SK-N-SH (cell line): ENCODE measurements around the gene CALML4. TPM values are rescaled to one million over a fixed set of nuclear protein-coding genes. Genes with fewer than 3 reads are reported as not detected.

Experiments used
- CTCF ChIA-PET: fragments of 300-600, 350-600 bp; formaldehyde crosslinking; extraction: SDS; loops from one replicate; lab custom pipeline; 2021; lab: Yijun Ruan, JAX
- POLR2A ChIA-PET: fragments of 350-600 bp; sonication (Branson Sonifier 250); formaldehyde crosslinking; extraction: SDS; loops from one replicate; lab custom pipeline; 2020; ENCODE audit warnings: antibody characterized with exemption, inconsistent platforms; lab: Yijun Ruan, JAX
- DNase-seq: peaks from one replicate; pipeline ENCODE4 v3.0.0; 2012
- H2AFZ ChIP-seq: fragments of 200-600 bp; sonication (generic); 2 replicates; pipeline ENCODE4 v1.8.1; 2016; ENCODE audit warnings: antibody characterized with exemption, mild to moderate bottlenecking, low read depth
- H3F3A ChIP-seq: fragments of 200-600 bp; sonication (generic); replicated peaks from 2 replicates; pipeline ENCODE3; 2016; ENCODE audit warnings: antibody characterized with exemption, mild to moderate bottlenecking; ENCODE audit not compliant: insufficient read depth
- H3K27ac ChIP-seq, 2 experiments: fragments of 200-500 bp in 1 of 2; fragments of 200-600 bp in 1 of 2; sonication (Bioruptor generic) in 1 of 2; sonication (generic), shearing (Covaris generic) in 1 of 2; 2 replicates each; pipeline versions ENCODE4 v1.5.1 to v1.6.1; 2014 to 2016; ENCODE audit warnings: low read depth in 2 of 2, inconsistent platforms in 1 of 2, low read length in 1 of 2, mild to moderate bottlenecking in 1 of 2, mixed read lengths in 1 of 2
- H3K27me3 ChIP-seq: fragments of 200-600 bp; sonication (generic), shearing (Covaris generic); 2 replicates; pipeline ENCODE4 v1.6.1; 2016; ENCODE audit warnings: mixed run types; ENCODE audit not compliant: insufficient read depth
- H3K36me3 ChIP-seq, 2 experiments: fragments of 200-500 bp in 1 of 2; fragments of 200-600 bp in 1 of 2; sonication (Bioruptor generic) in 1 of 2; sonication (generic) in 1 of 2; replicated peaks in 1 of 2; 2 replicates each; pipeline versions ENCODE3 to v1.5.1; 2014 to 2016; ENCODE audit warnings: low read length in 1 of 2, mild to moderate bottlenecking in 1 of 2; ENCODE audit not compliant: insufficient read depth in 2 of 2, control insufficient read depth in 1 of 2
- H3K4me1 ChIP-seq, 2 experiments: fragments of 200-500 bp in 1 of 2; fragments of 200-600 bp in 1 of 2; sonication (Bioruptor generic) in 1 of 2; sonication (generic), shearing (Covaris generic) in 1 of 2; 2 replicates each; pipeline versions ENCODE4 v1.5.1 to v1.6.1; 2014 to 2016; ENCODE audit warnings: low read depth in 1 of 2, low read length in 1 of 2, mixed run types in 1 of 2; ENCODE audit not compliant: insufficient read depth in 2 of 2, control insufficient read depth in 1 of 2
- H3K4me2 ChIP-seq: fragments of 200-600 bp; sonication (generic), shearing (Covaris generic); 2 replicates; pipeline ENCODE4 v1.6.1; 2017; ENCODE audit warnings: mixed run types
- H3K4me3 ChIP-seq, 2 experiments: fragments of 200-500 bp in 1 of 2; fragments of 200-600 bp in 1 of 2; sonication (Bioruptor generic) in 1 of 2; sonication (generic), shearing (Covaris generic) in 1 of 2; 2 replicates each; pipeline versions ENCODE4 v1.5.1 to v1.8.1; 2014 to 2016; ENCODE audit warnings: low read depth in 2 of 2, inconsistent platforms in 1 of 2, low read length in 1 of 2, mild to moderate bottlenecking in 1 of 2, mixed read lengths in 1 of 2, moderate library complexity in 1 of 2
- H3K79me2 ChIP-seq: fragments of 200-600 bp; sonication (generic); 2 replicates; pipeline ENCODE4 v1.8.1; 2017; ENCODE audit warnings: mild to moderate bottlenecking; ENCODE audit not compliant: insufficient read depth
- H3K9ac ChIP-seq: fragments of 200-600 bp; sonication (generic); 2 replicates; pipeline ENCODE4 v1.6.1; 2017; ENCODE audit warnings: mixed run types
- H3K9me2 ChIP-seq: fragments of 200-600 bp; sonication (generic); 2 replicates; pipeline ENCODE4 v1.6.1; 2017; ENCODE audit warnings: mixed run types
- H3K9me3 ChIP-seq: fragments of 200-600 bp; sonication (generic); 2 replicates; pipeline ENCODE4 v1.6.1; 2017; ENCODE audit warnings: mixed run types, mild to moderate bottlenecking, moderate library complexity
- H4K20me1 ChIP-seq: fragments of 200-600 bp; sonication (generic); 2 replicates; pipeline ENCODE4 v1.6.1; 2017; ENCODE audit warnings: mild to moderate bottlenecking, mixed run types; ENCODE audit not compliant: insufficient read depth
- CHD2 ChIP-seq: fragments of 150-350 bp; IDR thresholded peaks from 2 replicates; pipeline ENCODE4 v1.6.1; 2018; ENCODE audit warnings: low read length; ENCODE audit not compliant: partially characterized antibody
- CTCF ChIP-seq: fragments of 200-600 bp; sonication (generic); IDR thresholded peaks from 2 replicates; pipeline ENCODE4 v1.6.1; 2017; ENCODE audit warnings: antibody characterized with exemption, mild to moderate bottlenecking, moderate library complexity
- ELF1 ChIP-seq: IDR thresholded peaks from 2 replicates; pipeline ENCODE4 v1.4.0; 2012
- FOSL2 ChIP-seq: IDR thresholded peaks from 2 replicates; pipeline ENCODE4 v1.4.0; 2012; ENCODE audit warnings: low read depth, mild to moderate bottlenecking, moderate library complexity, borderline replicate concordance
- GABPA ChIP-seq: IDR thresholded peaks from 2 replicates; pipeline ENCODE4 v1.4.0; 2012; ENCODE audit warnings: low read depth, mild to moderate bottlenecking
- GATA2 ChIP-seq: sonication (generic); formaldehyde crosslinking; IDR thresholded peaks from 2 replicates; pipeline ENCODE4 v1.5.0; 2020; ENCODE audit warnings: mild to moderate bottlenecking, missing genetic modification reagents
- JUND ChIP-seq: IDR thresholded peaks from 2 replicates; pipeline ENCODE4 v1.4.0; 2012
- MXI1 ChIP-seq: IDR thresholded peaks from 2 replicates; pipeline ENCODE4 v1.6.1; 2012; ENCODE audit warnings: mild to moderate bottlenecking, low read depth, low read length, improper control_type of control experiment
- NFIC ChIP-seq: IDR thresholded peaks from 2 replicates; pipeline ENCODE4 v1.4.0; 2012; ENCODE audit warnings: borderline replicate concordance
- NRF1 ChIP-seq: IDR thresholded peaks from 2 replicates; pipeline ENCODE4 v1.6.1; 2012; ENCODE audit warnings: low read depth, mild to moderate bottlenecking, low read length
- RAD21 ChIP-seq: IDR thresholded peaks from 2 replicates; pipeline ENCODE4 v1.6.1; 2012; ENCODE audit warnings: mild to moderate bottlenecking, low read length
- RCOR1 ChIP-seq: fragments of 150-350 bp; IDR thresholded peaks from 2 replicates; pipeline ENCODE4 v1.6.1; 2017; ENCODE audit warnings: antibody characterized with exemption, low read length
- RFX5 ChIP-seq: IDR thresholded peaks from 2 replicates; pipeline ENCODE4 v1.6.1; 2012; ENCODE audit warnings: mild to moderate bottlenecking, improper control_type of control experiment, low read length
- RXRA ChIP-seq: IDR thresholded peaks from 2 replicates; pipeline ENCODE4 v1.4.0; 2012; ENCODE audit warnings: low read depth, mild to moderate bottlenecking, borderline replicate concordance
- SIN3A ChIP-seq: IDR thresholded peaks from 2 replicates; pipeline ENCODE4 v1.6.1; 2012; ENCODE audit warnings: low read depth, mild to moderate bottlenecking, low read length, moderate library complexity, borderline replicate concordance
- SMC3 ChIP-seq: IDR thresholded peaks from 2 replicates; pipeline ENCODE4 v1.6.1; 2012; ENCODE audit warnings: low read depth, low read length, improper control_type of control experiment
- TAF1 ChIP-seq: IDR thresholded peaks from 2 replicates; pipeline ENCODE4 v1.6.1; 2012; ENCODE audit warnings: low read depth, mild to moderate bottlenecking, low read length, moderate library complexity, borderline replicate concordance
- TEAD4 ChIP-seq: IDR thresholded peaks from 2 replicates; pipeline ENCODE4 v1.4.0; 2012; ENCODE audit warnings: mild to moderate bottlenecking, borderline replicate concordance; ENCODE audit not compliant: insufficient read depth
- USF2 ChIP-seq: fragments of 150-350 bp; IDR thresholded peaks from 2 replicates; pipeline ENCODE4 v1.6.1; 2017; ENCODE audit warnings: antibody characterized with exemption, low read length, low read depth, borderline replicate concordance
- YY1 ChIP-seq: IDR thresholded peaks from 2 replicates; pipeline ENCODE4 v1.4.0; 2012; ENCODE audit warnings: low read depth, mild to moderate bottlenecking
- WGBS: methylation state at CpG from one replicate; pipeline ENCODE4 v1.1.6; 2017; ENCODE audit warnings: low lambda C conversion rate; 5-methylcytosine and 5-hydroxymethylcytosine counted together
- polyA plus RNA-seq, 3 experiments: library from polyadenylated mRNA; depleted of rRNA; stranded (reverse); fragments of >200 nt; gene quantifications; 2 replicates each; pipeline ENCODE4 v1.2.3, GENCODE V29; 2012
- TF ChIP-seq, protein P1 (sequence below): IDR thresholded peaks from 2 replicates; pipeline ENCODE4; 2012
- TF ChIP-seq, protein P2 (sequence below): IDR thresholded peaks from 2 replicates; pipeline ENCODE4 v1.4.0; 2012; ENCODE audit warnings: low read depth

CALML4 gene
- polyA plus RNA-seq, 1 of the 3 experiments (the other 2 are of a cell fraction): 3.1 TPM

DNA sequence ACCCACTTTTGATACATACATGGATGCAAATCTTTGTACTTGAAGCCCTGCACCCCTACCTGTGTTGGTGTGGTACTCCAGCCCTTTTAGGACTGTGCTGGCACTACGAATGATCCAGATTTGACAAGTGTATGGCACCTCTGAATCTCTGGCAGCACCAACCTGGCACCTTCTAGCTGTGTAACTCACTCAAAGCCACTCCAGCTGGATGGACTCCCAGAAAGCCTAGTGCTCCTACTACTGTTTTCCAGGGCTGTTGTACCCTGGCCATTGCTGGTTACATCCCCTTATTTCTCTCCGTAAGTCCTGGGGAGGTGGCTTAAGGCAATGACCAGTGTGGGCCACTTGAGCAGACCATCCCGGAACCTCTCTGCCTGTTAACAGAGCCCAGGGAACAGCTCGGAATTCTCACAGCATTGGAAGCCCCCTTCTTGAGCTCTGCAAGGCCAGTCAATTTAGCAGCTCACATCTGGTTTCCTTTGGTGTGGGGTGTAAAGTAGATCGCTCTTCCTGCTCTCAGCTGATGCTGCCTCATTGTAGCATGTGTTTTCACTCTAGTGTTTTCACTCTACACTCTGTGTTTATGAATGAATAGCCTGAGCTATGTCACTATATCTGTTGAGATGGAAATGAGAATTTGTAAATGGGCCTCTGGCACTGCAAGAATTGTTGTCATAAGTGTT is 12.2 kb downstream of the CALML4 start:
- Histone ChIP-seq H3K4me1 (peaks cover 4 to 11% of the 10 kb centered on the region in 2 experiments; a peak in 2 of 4 replicates), H3K4me2 (no peak overlapping the region), H3K9me2 (no peaks in the 10 kb centered on the region), H3K9me3 (no peaks in the 10 kb centered on the region), H3K79me2 (no peaks in the 10 kb centered on the region; the same call in 1 of the 2 replicates), H3K27ac (no peak overlapping the region), H2AFZ (no peak overlapping the region)
- ChIA-PET POLR2A (no interaction called here), CTCF (interaction anchor here (7.6 kb wide), 1 partner anchor 18 kb away, joined by 52 read pairs; no protein-coding TSS in a partner anchor)
- DNase-seq: no peak
- no peak for TF ChIP-seq CHD2
- TF ChIP-seq RCOR1: no peak
- TF ChIP-seq NRF1: no peak
- no peak for TF ChIP-seq FOSL2
- no peak for TF ChIP-seq RFX5
- TF ChIP-seq, protein P1, sequence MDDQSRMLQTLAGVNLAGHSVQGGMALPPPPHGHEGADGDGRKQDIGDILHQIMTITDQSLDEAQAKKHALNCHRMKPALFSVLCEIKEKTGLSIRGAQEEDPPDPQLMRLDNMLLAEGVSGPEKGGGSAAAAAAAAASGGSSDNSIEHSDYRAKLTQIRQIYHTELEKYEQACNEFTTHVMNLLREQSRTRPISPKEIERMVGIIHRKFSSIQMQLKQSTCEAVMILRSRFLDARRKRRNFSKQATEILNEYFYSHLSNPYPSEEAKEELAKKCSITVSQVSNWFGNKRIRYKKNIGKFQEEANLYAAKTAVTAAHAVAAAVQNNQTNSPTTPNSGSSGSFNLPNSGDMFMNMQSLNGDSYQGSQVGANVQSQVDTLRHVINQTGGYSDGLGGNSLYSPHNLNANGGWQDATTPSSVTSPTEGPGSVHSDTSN: no peak
- no peak for TF ChIP-seq GATA2 (CRISPR knock-in tag)
- TF ChIP-seq NFIC: no peak
- no peak for TF ChIP-seq TAF1
- TF ChIP-seq RXRA: no peak
- no peak for TF ChIP-seq RAD21
- no peak for TF ChIP-seq SIN3A
- no peak for TF ChIP-seq TEAD4
- no peak for TF ChIP-seq USF2
- TF ChIP-seq, all 33 proteins: peak for 0
- 100% methylated on average over 3 of the region's 5 CpGs for WGBS
- no peak overlapping the region for H3K9ac ChIP-seq
- H4K20me1 ChIP-seq: no peaks in the 10 kb centered on the region
- H3F3A ChIP-seq: peaks cover 6% of the 10 kb centered on the region
- peaks cover 34 to 35% of the 10 kb centered on the region in 2 experiments for H3K36me3 ChIP-seq
- H3K27me3 ChIP-seq: no peaks in the 10 kb centered on the region
- no peak overlapping the region for H3K4me3 ChIP-seq

DNA sequence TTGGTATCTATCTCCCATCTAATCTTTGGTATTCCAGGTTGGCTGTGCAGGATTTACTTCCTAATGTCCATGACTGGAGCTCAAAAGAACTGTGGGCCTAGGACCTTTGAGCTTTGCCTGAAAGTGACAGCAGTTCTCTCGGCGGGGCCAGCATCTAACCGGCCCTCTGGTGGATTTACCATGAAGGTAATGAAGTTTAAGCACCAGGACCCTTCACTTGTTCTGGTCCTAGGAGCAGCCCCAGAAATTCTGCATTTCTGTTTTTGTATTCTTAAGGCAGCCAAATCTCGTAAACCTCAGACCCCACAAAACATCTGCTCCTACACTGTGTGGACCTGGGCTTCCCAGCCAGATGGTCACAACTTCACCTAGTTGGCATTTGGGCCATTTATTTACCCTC is 13.0 kb downstream of the CALML4 start:
- Histone ChIP-seq H3K36me3 (peaks cover 34 to 35% of the 10 kb centered on the region in 2 experiments), H3K9me3 (no peaks in the 10 kb centered on the region), H3K4me2 (no peak overlapping the region), H3K79me2 (no peaks in the 10 kb centered on the region; the same call in 1 of the 2 replicates), H3K27me3 (no peaks in the 10 kb centered on the region), H3F3A (peaks cover 14% of the 10 kb centered on the region), H3K4me3 (no peak overlapping the region), H3K9ac (no peak overlapping the region), H4K20me1 (no peaks in the 10 kb centered on the region), H3K9me2 (no peaks in the 10 kb centered on the region), H2AFZ (no peak overlapping the region), H3K27ac (no peak overlapping the region), H3K4me1 (peaks cover 11 to 18% of the 10 kb centered on the region in 2 experiments; a peak in 3 of 4 replicates)
- POLR2A ChIA-PET: no interaction called here
- TF ChIP-seq FOSL2 (no peak), ELF1 (no peak), RCOR1 (no peak), CHD2 (no peak), NFIC (no peak), JUND (no peak), RAD21 (no peak), MXI1 (no peak), TEAD4 (no peak), CTCF (no peak), GATA2 (CRISPR knock-in tag) (no peak), YY1 (no peak), SMC3 (no peak), GABPA (no peak)
- TF ChIP-seq, protein P2, sequence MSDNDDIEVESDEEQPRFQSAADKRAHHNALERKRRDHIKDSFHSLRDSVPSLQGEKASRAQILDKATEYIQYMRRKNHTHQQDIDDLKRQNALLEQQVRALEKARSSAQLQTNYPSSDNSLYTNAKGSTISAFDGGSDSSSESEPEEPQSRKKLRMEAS: no peak
- WGBS: 95% methylated on average over 4 of the region's 4 CpGs
- CTCF ChIA-PET: interaction anchor here (1.3 to 2.0 kb wide), 2 partner anchors 19 to 328 kb away, joined by 3 to 9 read pairs; no protein-coding TSS in a partner anchor
- no peak for DNase-seq
